Activated T-cell treated with anti-CD3 and anti-CD28 coated beads, Interleukin-2, amount 50 U/mL, for 48 hours (primary cell): ENCODE results near the gene CPXM2.

Experiments used
- DNase-seq, 2 experiments: peaks; one replicate each; pipeline ENCODE4 v3.0.0-alpha.2; 2020

The CPXM2 gene

DNA sequence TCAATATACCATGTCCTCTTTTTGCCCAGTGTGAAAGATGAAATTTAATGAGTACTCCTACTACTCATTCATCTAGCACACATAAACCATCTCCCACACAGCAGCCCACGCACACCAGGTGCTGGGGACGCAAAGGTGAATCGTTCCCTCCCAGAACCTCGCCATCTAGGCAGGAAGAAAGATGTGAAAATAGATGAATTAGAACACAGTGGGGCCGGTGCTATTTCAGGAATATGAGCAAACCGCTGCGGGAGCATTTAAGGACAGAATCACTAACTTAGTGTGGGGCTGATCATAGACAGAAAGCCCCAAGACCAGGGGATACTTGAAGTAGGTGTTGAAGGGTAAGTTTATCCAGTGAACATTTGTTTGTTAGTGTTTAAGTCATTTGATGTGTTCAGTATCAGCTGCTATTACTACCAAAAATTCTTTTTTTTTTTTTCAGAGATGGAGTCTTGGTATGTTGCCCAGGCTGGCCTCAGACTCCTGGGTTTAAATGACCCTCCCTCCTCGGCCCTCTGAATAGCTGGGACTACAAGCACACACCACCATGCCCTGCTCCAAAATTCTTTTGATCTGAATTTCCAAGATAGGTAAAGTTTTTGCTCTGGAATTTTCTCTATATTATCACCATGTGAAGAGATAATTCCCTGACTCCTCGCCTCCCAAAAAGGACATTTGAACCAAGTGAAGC, 48.8 kb downstream of the CPXM2 start:
- DNase-seq = no peak

GRCh38 chr10:123841560-123841959, 50.0 kb downstream of the CPXM2 start:
- no peak for DNase-seq

- DNase-seq = no peak
These were observed 50.5 kb downstream of the CPXM2 start for GRCh38 chr10:123841115-123841514.

GRCh38 chr10:123840714-123841113, 50.9 kb downstream of the CPXM2 start:
- no peak for DNase-seq

DNA sequence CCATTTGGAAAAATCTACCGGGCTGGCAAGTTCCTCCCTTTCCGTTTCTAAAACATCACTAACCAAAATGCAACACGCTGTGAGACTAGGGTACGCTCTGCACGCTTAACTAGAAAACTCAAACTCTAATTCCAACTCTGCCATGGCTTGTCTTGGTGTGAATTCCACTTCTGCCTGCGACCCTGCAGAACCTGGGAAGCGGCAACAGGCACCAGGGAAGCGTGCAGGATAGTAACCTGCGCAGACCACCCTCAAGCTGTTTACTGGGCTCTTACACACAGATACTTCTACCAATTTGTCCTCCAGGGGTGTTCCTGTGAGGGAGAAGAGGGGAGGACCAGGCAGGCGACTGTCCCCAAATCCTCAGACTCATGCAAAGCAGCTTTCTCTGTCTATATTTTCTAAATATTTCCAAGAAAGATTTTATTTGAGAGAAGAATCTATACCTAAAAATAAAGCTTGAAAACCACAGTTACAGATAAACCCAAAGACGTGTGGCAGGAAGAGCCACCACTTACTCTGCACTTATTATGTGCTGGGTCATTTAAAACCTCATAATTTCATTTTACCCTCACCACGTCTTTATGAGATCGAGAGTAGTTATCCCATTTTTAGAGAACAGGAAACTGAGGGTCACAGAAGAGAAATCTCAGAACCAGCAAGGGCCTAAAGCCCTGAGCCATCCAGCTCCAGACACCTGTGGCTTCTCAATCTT, 52.9 kb downstream of the CPXM2 start:
- no peak for DNase-seq

DNA sequence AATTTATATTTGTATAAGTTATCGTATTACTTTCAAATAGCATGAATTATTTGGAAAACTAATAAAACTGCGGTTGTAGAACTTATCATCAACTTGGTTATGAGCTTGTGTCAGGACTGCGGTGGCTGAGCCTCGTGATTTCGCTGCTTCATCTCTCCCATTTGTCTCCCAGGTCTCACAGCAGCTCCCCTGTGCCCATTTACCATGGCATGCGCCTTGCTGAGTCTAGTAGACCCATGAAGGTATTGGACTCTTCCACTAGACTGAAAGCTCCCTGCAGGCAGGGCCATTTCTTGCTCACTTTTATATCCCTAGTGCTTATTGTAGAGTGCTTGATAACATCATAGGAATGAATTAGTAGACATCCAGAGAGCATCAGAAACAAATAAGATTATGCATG, 53.9 kb downstream of the CPXM2 start:
- DNase-seq = no peak

GRCh38 chr10:123836418-123837145, 55.0 kb downstream of the CPXM2 start:
- DNase-seq = no peak

GRCh38 chr10:123835575-123835974, 56.0 kb downstream of the CPXM2 start:
- no peak for DNase-seq

DNA sequence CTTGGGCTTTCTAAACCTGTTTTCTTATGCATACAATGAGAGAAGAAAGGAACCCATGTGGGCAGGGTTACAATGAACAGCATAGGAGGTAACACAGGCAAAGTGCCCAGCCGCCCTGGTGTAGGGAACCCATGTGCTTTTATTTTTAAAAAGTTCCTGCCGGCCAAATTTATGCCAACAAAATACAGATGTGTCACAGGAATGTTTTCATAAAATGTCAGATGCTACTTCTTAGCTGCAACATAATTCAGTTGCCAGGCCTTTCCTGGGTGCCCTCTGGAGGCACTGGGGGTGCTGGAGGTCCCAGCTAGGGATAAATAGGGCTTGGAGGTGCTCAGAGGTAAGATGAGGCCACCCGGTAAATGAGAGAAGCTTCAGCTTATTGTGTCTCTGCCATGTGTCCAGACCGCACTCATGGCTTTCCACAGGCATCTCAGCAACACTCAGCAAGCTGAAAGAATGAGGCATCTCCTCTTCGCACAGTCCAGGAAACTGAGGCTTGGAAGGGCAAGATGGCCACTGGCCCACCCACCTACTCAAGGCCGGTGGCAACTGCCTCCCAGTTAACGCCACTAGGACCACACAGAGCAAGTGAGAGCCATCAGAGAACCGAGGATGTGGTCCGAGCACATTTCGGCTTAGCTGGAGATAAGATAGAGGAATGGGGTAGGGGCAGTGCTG, 58.3 kb downstream of the CPXM2 start:
- DNase-seq = no peak

- no peak for DNase-seq
These were observed 60.3 kb downstream of the CPXM2 start for GRCh38 chr10:123831259-123831658.

DNA sequence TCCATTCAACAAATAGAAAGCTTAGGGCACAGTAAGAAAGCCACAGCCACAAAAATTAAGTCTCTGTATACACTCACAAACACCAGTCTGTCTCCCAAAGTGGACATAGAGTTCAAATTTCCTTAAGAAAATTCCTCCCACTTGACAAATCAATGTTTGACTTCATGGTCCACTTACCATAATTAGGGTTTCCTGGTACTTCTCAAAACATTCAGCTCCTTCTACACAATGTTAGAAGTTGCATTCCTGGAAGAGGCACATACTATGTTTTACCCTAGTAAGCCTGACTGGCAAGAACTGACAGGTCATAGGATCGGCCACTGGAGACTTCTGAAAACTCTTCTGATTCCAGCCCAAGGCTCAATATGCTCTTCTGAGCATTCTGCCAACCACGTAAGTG, 70.5 kb downstream of the CPXM2 start:
- no peak for DNase-seq

DNA sequence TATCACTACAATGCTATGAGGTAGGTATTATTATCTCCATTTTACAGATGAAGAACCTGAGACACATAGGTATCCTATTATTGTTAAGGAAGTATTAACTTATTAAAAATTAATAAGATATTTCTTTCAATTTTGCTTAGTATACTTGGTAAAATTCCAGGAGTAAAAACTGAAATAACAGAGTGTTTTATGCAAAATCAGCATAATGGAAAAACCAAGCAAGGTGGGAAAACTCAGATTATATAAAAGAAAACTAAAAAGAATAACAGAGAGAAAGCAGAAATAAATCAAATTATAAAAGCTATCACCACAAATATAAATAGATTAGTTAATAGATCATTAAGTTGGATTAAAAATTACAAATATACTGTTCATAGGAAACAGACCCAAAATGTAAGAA, 82.0 kb downstream of the CPXM2 start:
- no peak for DNase-seq

- DNase-seq = no peak
These were observed 82.7 kb downstream of the CPXM2 start for GRCh38 chr10:123808906-123809305.

GRCh38 chr10:123808286-123808685, 83.3 kb downstream of the CPXM2 start:
- DNase-seq = no peak

DNA sequence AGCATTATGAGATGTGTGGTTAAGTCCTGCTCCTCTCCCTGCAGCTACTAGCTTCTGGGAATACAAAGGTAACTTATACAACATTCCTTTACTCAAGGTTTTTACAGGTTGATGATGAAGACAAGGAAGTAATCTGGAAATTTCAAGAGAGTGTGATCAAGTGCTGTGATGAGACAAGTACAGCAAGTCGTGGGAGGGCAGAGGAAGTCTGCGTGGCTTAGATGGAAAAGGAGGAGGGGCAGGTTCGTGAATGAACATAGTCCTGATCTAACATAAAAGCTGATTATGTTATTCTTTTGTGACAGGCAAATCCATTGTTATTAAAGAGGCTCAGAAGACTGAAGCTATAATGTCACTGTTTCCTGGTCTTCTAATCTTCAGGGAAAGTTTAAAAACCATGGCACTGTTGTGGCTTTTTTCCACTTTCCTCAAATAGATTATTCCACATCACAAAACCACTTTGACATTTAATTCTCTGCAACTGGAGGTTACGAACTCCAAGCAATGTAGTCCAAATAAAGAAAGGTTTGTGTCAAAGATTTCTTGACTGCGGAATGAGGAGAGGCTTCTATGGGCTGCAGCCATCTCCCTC, 84.1 kb downstream of the CPXM2 start:
- DNase-seq = no peak

DNA sequence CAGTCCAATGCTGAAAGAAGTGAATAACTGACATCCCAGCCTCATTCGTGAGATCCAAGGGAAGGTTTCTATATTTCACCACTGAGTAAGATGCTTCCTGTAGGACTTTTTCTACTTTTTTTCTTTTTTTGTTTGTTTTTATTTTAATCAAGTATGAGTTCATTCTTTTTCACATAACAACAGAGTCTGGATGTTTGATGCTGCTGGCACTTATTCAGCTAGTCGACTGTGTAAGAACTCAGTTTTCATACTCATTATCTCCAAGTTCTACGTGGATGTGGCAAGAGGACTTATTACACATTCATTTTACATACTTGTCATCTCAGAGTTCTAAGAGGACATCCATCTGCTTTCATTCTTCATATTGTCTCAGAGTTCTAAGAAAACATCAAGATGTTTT, 86.9 kb downstream of the CPXM2 start:
- no peak for DNase-seq

GRCh38 chr10:123800821-123801220, 90.8 kb downstream of the CPXM2 start:
- no peak for DNase-seq

- no peak for DNase-seq
These were observed 91.3 kb downstream of the CPXM2 start for GRCh38 chr10:123800289-123800688.

DNA sequence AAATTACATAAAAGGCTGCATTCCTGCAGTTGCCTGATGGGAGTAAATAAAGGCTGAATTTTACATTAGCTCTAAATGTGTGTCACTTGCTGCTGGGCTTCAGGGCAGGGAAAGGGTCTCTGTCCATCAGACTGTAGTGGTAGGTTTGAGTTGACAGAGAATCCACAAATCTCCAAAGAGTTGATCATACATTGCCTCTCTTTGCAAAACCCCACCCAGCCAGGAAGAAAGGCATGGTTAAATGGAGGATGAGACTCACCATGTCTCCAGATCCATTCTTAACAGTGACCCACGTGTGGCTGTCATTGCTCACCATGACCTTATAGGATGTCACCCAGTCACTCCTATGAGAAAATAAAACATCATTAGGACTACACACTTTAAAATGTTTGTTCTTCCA, 92.8 kb downstream of the CPXM2 start:
- DNase-seq = no peak

- DNase-seq = no peak
These were observed 93.8 kb downstream of the CPXM2 start for GRCh38 chr10:123797813-123798212.

GRCh38 chr10:123796736-123797135, 94.9 kb downstream of the CPXM2 start:
- no peak for DNase-seq

- no peak for DNase-seq
These were observed 95.6 kb downstream of the CPXM2 start for GRCh38 chr10:123795846-123796590.
